Stimulated activated CD4-positive, alpha-beta T cell treated with anti-CD3 and anti-CD28 coated beads, Interleukin-12 subunit alpha, Interleukin-12 subunit beta, amount 100 ng/mL, for 24 hours (primary cell): Measurements from ENCODE around the gene ANO8.
"Not testable (repeated sequence)": the region's sequence is repeated elsewhere in the genome, so short reads cannot be mapped to it uniquely, and the experiment has no call there.

Source experiments
- DNase-seq, 2 experiments: peaks; one replicate each; pipeline ENCODE4 v3.0.0-alpha.2; 2020; ENCODE audit warnings: low read depth in 2 of 2

ANO8 gene

GRCh38 chr19:17334414-17335409 lies at the start of gene ANO8:
TSS of gene ANO8 (minus strand) at chr19:17334855. CDS start at chr19:17334670, 185 bp downstream.
- peak; percentile 92 to 98 for DNase-seq

- no peak for DNase-seq
Measured at GRCh38 chr19:17380426-17381138, 45.9 kb upstream of the ANO8 start.

- no peak for DNase-seq
Measured at GRCh38 chr19:17379221-17379631, 44.6 kb upstream of the ANO8 start.

GRCh38 chr19:17378271-17378670 lies 43.6 kb upstream of the ANO8 start:
- DNase-seq = no peak

GRCh38 chr19:17376935-17377600 lies 42.4 kb upstream of the ANO8 start, which contains the start of gene PLVAP:
TSS of gene PLVAP (minus strand) at chr19:17377342. CDS start at chr19:17377288, 54 bp downstream.
- DNase-seq = no peak

- DNase-seq = no peak
Measured at GRCh38 chr19:17370026-17370587, 35.5 kb upstream of the ANO8 start.

- no peak for DNase-seq
Measured at GRCh38 chr19:17365361-17365760, 30.7 kb upstream of the ANO8 start.

- not testable (repeated sequence) for DNase-seq
Measured at GRCh38 chr19:17363852-17364605, 29.4 kb upstream of the ANO8 start.

- no peak for DNase-seq
Measured at GRCh38 chr19:17359905-17360800, 25.5 kb upstream of the ANO8 start.

- no peak for DNase-seq
Measured at GRCh38 chr19:17358395-17358794, 23.7 kb upstream of the ANO8 start.

GRCh38 chr19:17357724-17358123 lies 23.1 kb upstream of the ANO8 start:
- DNase-seq = no peak

- DNase-seq = no peak
Measured at GRCh38 chr19:17357078-17357666, 22.5 kb upstream of the ANO8 start.

- no peak for DNase-seq
Measured at GRCh38 chr19:17353386-17353785, 18.7 kb upstream of the ANO8 start.

GRCh38 chr19:17352608-17353280 lies 18.1 kb upstream of the ANO8 start:
- DNase-seq = no peak

- no peak for DNase-seq
Measured at GRCh38 chr19:17351815-17352435, 17.3 kb upstream of the ANO8 start.

GRCh38 chr19:17348700-17349099 lies 14.0 kb upstream of the ANO8 start:
- no peak for DNase-seq

GRCh38 chr19:17347877-17348276 lies 13.2 kb upstream of the ANO8 start:
- no peak for DNase-seq

GRCh38 chr19:17347361-17347760 lies 12.7 kb upstream of the ANO8 start:
- no peak for DNase-seq
